Activated naive CD4-positive, alpha-beta T cell treated with anti-CD3 and anti-CD28 coated beads, Interleukin-2, amount 10 ng/mL, durations not matched to agents 7 days and 5 days (primary cell): ENCODE data around the gene ATP1A1.

Experiments
- CTCF ChIA-PET: fragments of 350-600 bp; sonication (Branson Sonifier 250); formaldehyde crosslinking; loops from one replicate; lab custom pipeline; 2021; ENCODE audit warnings: antibody characterized with exemption; lab: Charles Lee
- DNase-seq: peaks from one replicate; pipeline ENCODE4 v3.0.0-alpha.2; 2020
- H3K27ac Mint-ChIP-seq: one replicate; pipeline ENCODE4 v1.8.0; 2021; ENCODE audit warnings: mild to moderate bottlenecking, moderate library complexity, mixed read lengths
- H3K27me3 Mint-ChIP-seq: one replicate; pipeline ENCODE4 v1.8.0; 2021; ENCODE audit warnings: mild to moderate bottlenecking, mixed read lengths
- H3K36me3 Mint-ChIP-seq: one replicate; pipeline ENCODE4 v1.8.0; 2021; ENCODE audit warnings: mixed read lengths
- H3K4me1 Mint-ChIP-seq: one replicate; pipeline ENCODE4 v1.8.0; 2021; ENCODE audit warnings: mixed read lengths
- H3K4me3 Mint-ChIP-seq: one replicate; pipeline ENCODE4 v1.8.0; 2021; ENCODE audit warnings: mild to moderate bottlenecking, moderate library complexity, mixed read lengths
- H3K9me3 Mint-ChIP-seq: one replicate; pipeline ENCODE4 v1.8.0; 2021; ENCODE audit warnings: mixed read lengths

Gene ATP1A1

GRCh38 chr1:116449578-116449977 is 76.5 kb downstream of the ATP1A1 start:
- no peaks in the 10 kb centered on the region for H3K9me3 Mint-ChIP-seq
- H3K27me3 Mint-ChIP-seq = peaks cover 21% of the 10 kb centered on the region
- H3K27ac Mint-ChIP-seq = no peak overlapping the region
- no peaks in the 10 kb centered on the region for H3K36me3 Mint-ChIP-seq
- H3K4me3 Mint-ChIP-seq = no peak overlapping the region
- no peak for DNase-seq
- H3K4me1 Mint-ChIP-seq = no peaks in the 10 kb centered on the region
- CTCF ChIA-PET = interaction anchor here (0.9 to 2.2 kb wide), 3 partner anchors 22 to 299 kb away, joined by 3 to 9 read pairs (median 4); no protein-coding TSS in a partner anchor

DNA sequence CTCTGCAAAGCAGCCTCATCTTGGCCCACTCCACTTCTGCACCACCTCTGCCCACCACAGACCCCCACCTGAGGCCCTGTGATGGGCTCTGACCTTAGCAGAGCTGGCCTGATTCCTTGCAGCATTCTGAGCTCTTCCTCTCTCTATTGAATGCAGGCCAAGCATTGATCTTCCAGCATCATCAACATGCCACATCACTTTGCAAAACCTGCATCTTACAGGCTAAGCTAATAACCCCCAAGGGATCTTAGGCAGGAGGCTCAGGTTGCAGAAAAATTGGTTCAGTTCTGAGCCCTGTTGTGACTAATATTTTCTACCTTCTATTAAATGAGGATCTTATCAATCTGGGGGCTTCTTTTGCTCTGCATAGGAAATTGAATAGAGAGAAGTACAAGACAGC is 78.7 kb downstream of the ATP1A1 start:
- CTCF ChIA-PET = no interaction called here

GRCh38 chr1:116453481-116453880 is 80.4 kb downstream of the ATP1A1 start:
- H3K4me1 Mint-ChIP-seq = no peaks in the 10 kb centered on the region
- H3K36me3 Mint-ChIP-seq = no peaks in the 10 kb centered on the region
- H3K27ac Mint-ChIP-seq = no peak overlapping the region

More for the DNA sequence above, 78.7 kb downstream of the ATP1A1 start:
- no peak overlapping the region for H3K4me3 Mint-ChIP-seq
- no peaks in the 10 kb centered on the region for H3K9me3 Mint-ChIP-seq
- no peaks in the 10 kb centered on the region for H3K36me3 Mint-ChIP-seq
- H3K27ac Mint-ChIP-seq = no peak overlapping the region
- DNase-seq = no peak
- no peaks in the 10 kb centered on the region for H3K4me1 Mint-ChIP-seq
- peaks cover 11% of the 10 kb centered on the region for H3K27me3 Mint-ChIP-seq

GRCh38 chr1:116453906-116454305 is 80.9 kb downstream of the ATP1A1 start:
- Mint-ChIP-seq H3K27ac (no peak overlapping the region), H3K4me3 (no peak overlapping the region), H3K27me3 (peaks cover 7% of the 10 kb centered on the region), H3K9me3 (no peaks in the 10 kb centered on the region), H3K4me1 (no peaks in the 10 kb centered on the region), H3K36me3 (no peaks in the 10 kb centered on the region)
- CTCF ChIA-PET = interaction anchor here (0.8 kb wide), 1 partner anchor 31 kb away, joined by 3 read pairs; no protein-coding TSS in a partner anchor
- DNase-seq = no peak

More at GRCh38 chr1:116453481-116453880, 80.4 kb downstream of the ATP1A1 start:
- Mint-ChIP-seq H3K4me3 (no peak overlapping the region), H3K9me3 (no peaks in the 10 kb centered on the region), H3K27me3 (peaks cover 11% of the 10 kb centered on the region)
- no peak for DNase-seq
- CTCF ChIA-PET = no interaction called here
